ENCODE results near the gene SCRT2.

Gene SCRT2

DNA sequence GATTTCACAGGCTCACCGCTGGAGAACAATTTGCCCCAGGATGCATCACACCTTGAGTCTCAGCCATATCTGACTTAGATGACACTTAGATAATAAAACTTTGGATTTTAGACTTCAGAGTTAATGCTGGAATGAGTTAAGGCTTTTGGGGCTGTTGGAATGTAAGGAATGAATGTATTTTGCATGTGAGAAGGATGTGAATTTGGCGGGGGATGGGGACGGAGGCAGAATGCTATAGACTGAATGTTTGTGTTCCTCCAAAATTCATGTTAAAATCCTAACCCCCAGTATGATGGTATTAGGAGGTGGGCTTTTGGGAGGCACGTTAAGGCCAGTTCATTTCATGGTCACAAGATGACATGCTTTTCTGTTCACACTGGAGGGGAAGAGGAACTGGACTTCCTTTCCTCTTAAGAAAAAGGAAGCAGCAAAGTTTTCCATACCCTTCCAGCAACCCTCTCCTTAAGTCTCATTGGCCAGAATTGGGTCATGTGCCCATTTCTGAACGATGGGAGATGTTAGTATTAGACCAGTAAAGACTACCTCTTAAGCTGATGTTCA, 16.8 kb downstream of the SCRT2 start:
- intact Hi-C loops (cut with DNase I), result no loop called here
- DNase-seq, result no peak

DNA sequence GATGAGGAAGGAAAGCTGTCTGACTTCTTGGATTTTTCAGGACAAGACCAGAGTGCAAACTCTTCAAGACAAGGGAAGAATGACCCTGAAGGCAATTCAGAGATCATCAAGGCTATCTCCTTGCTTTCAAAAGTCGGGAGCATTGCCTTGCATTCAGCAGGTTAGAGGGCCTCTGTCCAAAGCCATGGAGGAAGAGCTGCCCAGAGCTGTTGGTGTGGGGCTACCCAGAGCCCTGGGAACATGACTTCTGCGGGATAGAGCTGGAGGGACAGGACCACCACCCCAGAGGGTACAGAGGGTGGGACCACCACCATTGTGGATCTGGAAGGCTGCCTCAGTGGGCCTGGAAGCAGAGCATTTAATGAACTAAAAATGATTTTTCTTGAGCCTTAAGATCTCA, 17.4 kb downstream of the SCRT2 start:
- no peak for DNase-seq
- intact Hi-C loops (cut with DNase I), result no loop called here

DNA sequence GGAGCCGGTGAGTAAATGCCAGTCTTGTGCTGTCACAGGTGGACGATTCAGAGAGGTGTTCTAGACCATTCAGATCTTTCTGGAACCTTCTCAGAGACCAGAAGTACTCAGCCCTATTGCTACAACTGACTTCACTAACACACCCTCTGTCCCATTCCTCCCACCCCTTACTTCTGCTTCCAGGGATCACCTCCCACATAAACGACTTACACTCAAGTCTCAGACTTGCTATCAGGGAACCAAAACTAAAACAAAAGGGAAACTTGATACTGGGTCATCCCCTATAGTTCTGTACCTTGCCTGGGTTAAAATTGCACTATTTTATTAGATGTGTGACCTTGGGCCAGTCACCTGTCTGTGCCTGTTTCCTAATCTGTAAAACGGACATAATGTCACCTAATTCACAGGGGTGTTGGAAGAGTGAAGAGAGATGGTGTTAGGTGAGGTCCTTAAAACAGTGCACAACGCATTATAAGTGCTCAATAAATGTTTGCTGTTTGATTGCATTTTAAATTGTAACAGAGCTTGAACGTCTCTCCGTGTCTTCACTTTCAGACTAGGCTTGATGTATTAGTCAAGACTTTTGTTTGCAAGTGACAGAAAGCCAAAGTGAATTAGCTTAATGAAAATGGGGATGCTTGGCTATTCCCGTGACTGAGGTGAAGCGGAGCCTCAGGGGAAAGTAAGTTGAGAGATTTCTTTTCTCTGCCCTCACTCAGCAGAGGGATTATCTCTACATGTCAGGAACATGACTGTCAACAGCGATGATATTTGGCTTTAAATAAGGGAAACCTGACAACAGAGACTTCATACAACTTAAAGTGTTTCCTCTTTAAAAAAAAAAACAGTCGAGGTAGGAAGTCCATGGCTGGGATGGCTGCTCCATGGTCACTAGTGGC, 19.6 kb downstream of the SCRT2 start:
- intact Hi-C loops (cut with DNase I), result no loop called here
- no peak for DNase-seq

DNA sequence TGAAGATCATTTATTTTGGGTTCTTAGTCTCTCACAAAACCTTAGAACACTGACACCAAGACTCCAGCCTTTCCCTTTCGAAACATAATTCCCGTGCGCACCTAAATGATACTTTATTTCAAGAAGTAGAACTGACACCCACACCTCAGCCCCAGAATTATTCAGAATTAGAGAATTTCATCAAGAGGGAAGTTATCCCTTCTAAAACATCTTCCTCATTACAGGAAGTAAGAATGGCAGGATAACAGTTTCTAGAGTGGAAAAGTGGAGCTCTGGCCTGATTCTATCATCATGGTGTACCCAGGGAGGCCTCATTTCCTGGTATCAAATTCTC, 21.2 kb downstream of the SCRT2 start:
- intact Hi-C loops (cut with DNase I), result no loop called here
- no peak for DNase-seq

DNA sequence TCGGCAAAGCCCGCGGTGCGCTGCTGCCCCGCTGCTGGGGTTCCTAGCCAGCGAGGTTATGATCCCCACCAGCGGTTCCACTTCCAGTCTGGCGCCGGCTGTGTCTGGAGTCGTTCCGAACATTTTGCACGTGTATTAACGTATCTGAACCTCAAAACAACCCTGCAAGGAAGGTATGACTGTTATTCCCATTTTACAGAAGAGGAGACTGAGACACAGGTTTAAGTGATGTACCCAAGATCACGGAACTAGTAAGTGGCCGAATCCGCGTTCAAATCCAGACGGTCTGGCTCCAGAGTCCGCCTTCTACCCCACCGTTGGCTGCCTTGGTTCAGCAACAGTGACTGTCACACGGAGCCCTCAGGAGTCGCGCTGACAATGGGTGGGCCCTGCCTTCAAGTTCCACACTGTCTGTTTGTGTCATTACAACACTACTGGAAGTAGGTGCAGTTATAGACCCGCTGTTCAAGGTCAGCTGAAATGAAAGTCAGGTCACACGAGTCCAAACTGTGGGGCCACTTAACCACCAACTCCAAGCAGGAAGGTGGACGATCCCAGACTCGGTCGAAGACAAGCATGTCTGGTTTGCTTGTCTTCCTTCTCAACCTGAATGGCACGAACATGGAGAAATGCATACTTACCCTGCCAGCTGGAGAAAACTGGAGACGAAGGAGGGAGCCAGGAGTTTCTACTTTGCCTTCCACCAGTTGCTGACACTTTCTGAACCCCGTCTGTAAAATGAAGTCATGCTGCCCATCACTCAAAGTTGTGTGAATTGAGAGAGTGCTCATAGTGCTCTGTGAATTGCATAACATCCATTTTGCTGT, 21.8 kb downstream of the SCRT2 start:
- intact Hi-C loops (cut with DNase I), result no loop called here

DNA sequence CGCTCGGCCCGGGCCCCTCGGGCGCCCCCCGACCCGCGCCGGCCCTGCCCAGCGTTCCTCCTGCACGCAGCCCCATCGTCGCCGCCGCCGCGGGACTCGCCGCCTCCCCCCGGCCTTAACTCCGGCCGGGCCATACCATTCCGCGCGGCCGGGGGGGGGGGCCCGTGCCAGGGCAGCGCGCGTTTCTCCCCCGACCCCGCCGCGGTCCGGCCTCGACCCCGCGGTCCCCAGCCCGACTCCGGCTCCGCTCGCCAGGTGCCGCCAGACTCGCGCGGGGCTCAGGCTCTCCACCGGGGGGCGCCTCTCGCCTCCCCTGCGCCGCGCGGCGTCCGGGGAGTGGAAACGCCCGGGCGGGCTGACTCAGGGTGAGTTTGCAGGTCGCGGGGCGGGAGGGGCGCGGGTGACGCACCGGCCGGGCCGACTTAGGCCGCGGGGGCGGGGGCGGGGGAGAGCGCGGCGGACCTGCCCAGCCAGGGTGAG, 22.5 kb downstream of the SCRT2 start, which contains the start of gene SRXN1:
Gene SRXN1 (minus strand): TSS at position 91 of the 480 bp plus-strand sequence. CDS start 15 bp downstream, at position 76.
- DNase-seq, result peak; percentile 28 to 93 (median 81)
- intact Hi-C loops (cut with DNase I), result no loop called here

More for the DNA sequence above, 21.8 kb downstream of the SCRT2 start:
- DNase-seq, result no peak

DNA sequence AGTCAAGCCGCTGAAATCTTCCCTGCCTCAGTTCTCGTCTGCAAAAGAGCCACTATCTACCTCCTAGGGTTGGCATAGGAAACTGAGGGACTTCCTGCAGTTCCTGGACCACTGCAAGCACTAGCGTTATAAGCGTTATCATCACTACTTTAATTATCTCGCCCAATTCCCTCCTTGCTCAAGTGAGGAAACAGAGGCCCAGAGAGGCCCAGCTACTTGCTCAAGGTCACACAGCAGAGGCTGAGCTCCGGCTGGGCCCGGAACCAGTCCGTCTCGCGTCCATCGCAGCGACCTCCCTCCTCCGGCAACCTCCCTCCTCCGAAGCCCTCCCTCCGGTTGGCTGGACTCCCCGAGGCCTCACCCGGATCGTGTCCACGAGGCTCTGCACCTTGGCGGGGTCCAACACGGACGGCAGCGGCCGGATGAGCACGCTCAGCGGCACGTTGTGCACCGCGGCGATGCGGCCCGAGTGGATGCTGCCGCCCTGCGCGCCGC, 22.9 kb downstream of the SCRT2 start:
- intact Hi-C loops (cut with DNase I), result no loop called here
- DNase-seq, result peak in 5 of 42 donors; percentile 20 to 52 (median 26)

DNA sequence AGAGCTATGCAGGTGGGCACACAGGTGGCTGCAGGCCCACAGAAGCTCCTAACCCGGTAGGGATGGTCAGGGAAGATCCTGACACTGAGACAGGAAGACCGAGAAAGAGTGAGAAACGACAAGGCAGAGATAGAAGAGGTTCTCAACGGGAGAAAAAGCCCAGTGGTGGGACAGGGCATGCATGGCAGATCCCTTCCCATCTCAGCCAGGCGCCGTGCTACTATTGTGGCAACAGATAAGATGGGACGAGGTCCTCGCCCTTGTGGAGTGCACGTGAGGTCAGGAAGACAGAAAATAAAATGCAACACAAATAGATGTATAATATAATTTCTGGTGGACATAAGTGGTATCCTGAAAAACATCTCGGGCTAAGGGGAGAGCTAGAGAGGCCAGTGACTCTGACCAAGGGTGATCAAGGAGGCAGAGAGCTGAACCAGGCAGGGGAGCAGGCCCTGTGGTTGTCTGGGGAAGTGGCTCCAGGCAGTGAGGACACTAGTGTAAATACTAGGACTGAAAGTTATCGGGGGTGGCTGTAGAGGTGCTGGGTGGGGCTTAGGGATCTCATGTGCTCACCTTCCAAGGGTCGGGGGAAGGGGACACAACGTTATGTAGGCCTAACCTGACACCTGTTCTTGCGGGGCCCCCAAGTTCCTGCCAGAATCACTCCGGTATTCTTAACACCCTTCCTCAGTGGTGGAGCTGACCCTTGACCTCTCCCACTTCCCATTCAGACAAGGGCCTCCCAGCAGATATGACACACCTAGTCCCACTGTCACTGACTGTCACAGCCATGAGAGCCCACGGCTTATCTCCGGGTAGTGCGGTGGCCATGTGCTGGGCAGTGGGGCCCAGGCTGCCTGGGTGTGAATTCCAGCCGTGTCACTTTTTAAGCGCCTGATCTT, 23.6 kb downstream of the SCRT2 start:
- intact Hi-C loops (cut with DNase I), result no loop called here
- no peak for DNase-seq

DNA sequence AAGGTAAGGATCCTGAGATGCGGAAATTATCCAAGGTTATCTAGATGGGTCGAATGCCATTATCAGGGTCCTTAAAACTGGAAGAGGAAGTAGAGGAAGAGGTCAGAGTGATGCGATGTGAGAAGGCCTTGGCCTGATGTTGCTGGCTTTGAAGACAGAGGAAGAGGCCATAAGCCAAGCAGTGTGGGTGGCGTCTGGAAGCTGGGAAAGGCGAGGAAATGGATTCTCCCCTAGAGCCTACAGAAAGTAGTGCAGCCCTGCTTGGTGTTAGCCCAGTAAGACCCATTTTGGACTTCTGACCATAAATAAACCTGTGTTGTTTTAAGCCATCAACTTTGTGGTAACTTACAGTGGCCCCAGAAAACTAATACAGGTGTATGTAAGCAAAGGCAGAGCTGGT, 24.6 kb downstream of the SCRT2 start:
- intact Hi-C loops (cut with DNase I), result no loop called here
- DNase-seq, result no peak

DNA sequence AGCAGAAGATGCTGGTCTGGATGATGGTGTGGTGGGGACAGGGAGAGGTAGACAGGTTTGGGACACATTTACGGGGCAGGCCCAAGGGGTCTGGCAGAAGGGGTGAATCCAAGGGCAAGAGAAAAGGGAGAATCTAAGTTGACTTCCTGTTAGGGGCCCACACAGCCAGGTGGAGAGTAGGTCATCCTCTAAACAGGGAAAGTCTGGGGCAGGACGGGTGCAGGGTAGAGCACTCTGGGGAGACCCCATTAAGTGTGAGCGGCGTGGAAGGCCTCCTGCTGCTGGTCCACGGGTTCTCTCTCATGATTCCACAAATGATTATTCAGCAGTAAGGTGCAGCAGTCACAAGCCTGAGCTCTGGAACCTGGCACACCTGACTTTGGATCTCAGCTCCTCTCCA, 25.3 kb downstream of the SCRT2 start:
- intact Hi-C loops (cut with DNase I), result no loop called here
- no peak for DNase-seq

DNA sequence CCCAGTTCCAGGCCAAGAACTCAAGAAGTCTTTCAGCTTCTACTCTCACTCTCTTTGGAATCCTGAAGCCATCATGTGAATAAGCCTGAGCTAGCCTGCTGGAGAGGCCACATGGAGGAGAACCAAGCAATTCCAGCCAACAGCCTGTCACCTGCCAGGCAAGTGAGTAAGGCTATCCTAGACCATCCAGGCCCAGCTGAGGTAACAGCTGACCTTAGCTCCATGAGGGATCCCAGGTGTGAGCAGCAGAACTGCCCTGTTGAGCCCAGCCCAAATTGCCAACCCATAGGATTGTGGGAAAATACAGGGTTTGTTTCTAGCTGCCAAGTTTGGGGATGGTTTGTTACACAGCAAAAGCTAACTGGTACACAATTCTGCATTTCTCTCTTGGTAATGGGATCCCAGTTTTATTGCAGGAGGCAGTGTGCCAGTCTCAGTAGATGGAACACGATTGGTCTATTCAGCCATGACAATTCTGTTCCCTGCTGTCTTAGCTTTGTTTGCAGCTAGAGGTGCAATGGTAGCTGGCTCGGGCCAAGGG, 28.1 kb downstream of the SCRT2 start:
- no peak for DNase-seq
- intact Hi-C loops (cut with DNase I), result loop anchor here (10.0 kb wide), 1 partner anchor 293 kb away; no protein-coding TSS in a partner anchor

DNA sequence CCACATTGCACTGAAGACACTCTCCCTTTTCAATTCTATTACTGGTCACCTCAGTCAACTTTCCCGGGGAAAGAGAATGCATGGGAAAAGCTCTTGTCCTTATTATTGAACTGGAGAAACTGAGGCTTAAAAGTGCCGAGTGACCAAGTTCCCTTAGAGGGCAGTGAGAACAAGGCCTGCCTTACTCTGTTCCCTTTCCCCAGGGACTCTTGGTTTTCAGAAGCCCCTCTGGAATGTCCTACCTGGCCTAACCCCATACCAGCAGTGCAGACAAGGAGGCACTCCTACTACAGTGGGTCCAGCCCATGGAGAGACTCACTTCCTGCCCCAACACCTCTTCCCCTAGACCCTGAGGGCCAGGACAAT, 28.8 kb downstream of the SCRT2 start:
- no peak for DNase-seq
- intact Hi-C loops (cut with DNase I), result loop anchor here (10.0 kb wide), 1 partner anchor 292 kb away; no protein-coding TSS in a partner anchor

DNA sequence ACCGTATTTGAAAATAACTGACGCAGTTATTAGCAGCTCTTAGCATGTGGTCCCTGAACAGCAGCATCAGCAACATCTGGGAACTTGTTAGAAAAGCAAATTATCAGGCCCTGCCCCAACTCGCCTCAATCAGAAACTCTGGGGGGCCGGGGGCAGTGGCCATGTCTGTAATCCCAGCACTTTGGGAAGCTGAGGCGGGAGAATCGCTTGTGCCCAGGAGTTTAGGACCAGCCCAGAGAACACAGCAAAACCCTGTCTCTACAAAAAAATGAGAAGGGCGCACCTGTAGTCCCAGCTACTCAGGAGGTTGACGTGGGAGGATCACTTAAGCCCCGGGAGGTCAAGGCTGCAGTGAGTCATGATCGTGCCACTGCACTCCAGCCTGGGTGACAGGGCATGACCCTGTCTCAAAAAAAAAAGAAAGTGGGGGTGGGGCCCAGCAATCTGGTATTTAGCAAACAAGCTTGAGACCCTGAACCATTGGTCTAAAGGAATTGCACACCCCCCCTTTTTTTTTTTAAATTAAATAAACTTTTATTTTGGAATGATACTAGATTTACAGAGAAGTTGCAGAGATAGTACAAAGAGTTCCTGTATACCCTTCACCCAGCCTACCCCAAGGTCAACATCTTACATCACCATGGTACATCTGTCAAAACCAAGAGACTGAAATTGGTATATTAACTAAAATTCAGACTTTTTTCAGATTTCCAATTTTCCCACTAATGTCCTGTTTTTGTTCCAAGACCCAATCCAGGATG, 29.3 kb downstream of the SCRT2 start:
- intact Hi-C loops (cut with DNase I), result loop anchor here (10.0 kb wide), 1 partner anchor 291 kb away; no protein-coding TSS in a partner anchor
- DNase-seq, result no peak

DNA sequence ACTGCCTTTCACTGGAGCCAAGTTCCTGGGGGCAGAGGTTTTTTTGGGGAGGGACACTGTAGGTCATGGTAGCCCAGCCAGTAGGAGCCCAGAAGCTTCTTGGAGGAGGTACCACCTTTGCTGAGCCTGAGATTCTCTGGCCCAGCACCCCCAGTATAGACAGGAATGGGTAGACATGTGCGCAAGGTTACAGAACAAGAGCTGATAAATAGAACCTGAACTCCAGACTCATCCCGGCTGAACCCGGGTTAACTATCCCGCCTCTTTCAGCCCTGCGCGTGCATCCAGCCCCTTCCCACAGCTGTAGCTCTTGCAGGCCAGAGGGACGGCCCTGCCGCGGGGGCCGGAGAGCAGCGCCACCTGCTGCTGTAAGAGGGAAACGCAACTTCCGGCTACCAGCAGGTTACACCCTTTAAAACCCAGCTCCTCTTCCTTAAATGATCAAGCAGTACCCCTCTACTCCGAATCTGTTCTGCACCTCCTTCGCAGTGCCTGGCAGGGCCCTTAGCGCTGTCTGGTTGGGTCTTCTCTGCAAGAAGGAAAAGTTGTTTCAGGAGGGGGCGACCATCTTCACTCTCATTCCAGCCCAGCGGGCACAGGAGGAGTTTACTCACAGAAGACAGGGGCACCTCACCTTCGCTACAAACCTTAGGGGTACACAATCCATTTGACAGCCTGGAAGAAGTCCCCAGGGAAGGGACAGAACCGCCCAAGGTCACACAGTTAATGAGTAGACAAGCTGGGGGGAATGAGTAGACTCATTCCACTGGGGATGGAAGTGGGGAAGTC, 30.1 kb downstream of the SCRT2 start:
- DNase-seq, result peak in 41 of 42 donors; percentile 28 to 85 (median 67)
- intact Hi-C loops (cut with DNase I), result loop anchor here (10.0 kb wide), 1 partner anchor 291 kb away; no protein-coding TSS in a partner anchor

DNA sequence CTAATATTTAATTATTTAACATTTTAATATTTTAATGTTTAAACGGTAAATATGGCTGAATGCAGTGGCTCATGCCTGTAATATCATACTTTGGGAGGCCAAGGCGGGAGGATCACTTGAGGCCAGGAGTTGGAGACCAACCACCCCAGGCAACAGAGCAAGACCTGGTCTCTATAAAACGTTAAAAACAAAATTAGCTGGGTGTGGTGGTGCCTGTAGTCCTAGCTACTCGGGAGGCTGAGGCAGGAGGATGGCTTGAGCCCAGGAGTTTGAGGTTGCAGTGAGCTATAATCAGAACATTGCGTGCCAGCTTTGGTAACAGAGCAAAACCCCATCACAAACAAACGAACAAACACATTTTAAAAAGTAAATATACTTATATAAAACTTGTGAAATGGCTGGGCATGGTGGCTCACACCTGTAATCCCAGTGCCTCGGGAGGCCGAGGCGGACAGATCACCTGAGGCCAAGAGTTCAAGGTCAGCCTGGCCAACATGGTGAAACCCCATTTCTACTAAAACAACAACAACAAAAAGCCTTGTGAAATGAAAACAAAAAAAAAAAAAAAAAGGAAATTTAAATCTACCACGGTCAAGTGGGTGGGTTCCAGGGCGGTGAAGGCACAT, 30.8 kb downstream of the SCRT2 start:
- no peak for DNase-seq
- intact Hi-C loops (cut with DNase I), result loop anchor here (10.0 kb wide), 1 partner anchor 290 kb away; no protein-coding TSS in a partner anchor
